ENCODE data around the gene PLEKHH3.

- TF ChIP-seq CTCF (IDR thresholded peaks at IDR 0.05; ENCODE audit: poor library complexity) (peak; percentile 9), EZH2 (IDR thresholded peaks at IDR 0.05; ENCODE audit: borderline replicate concordance) (no peak)
Measured at GRCh38 chr17:42676424-42677011, at the start of gene PLEKHH3.
